ENCODE measurements around the gene YJU2. TPM values are rescaled to one million over a fixed set of nuclear protein-coding genes. Genes with fewer than 3 reads are reported as not detected.
"Not testable (repeated sequence)": the region's sequence is repeated elsewhere in the genome, so short reads cannot be mapped to it uniquely, and the experiment has no call there.

The YJU2 gene
- polyA plus RNA-seq, 1 donor = 20.9 TPM

- Histone ChIP-seq H3K9me3 (ENCODE audit: control insufficient read depth, low read depth, low read length) (no peaks in the 10 kb centered on the region), H3K36me3 (ENCODE audit: control insufficient read depth, insufficient read depth, low read length) (no peaks in the 10 kb centered on the region), H3K27ac (ENCODE audit: low read length) (no peak overlapping the region), H3K4me1 (ENCODE audit: control insufficient read depth, insufficient read depth, low read length) (peaks cover 3% of the 10 kb centered on the region), H3K27me3 (ENCODE audit: control insufficient read depth, insufficient read depth, low read length) (peaks cover 2% of the 10 kb centered on the region), H3K4me3 (ENCODE audit: low read length) (no peak overlapping the region)
- WGBS (ENCODE audit: insufficient coverage, low lambda C conversion rate) = 80% methylated on average over 3 of the region's 13 CpGs
- peak in 1 of 2 donors; percentile 19 for DNase-seq
Observed at GRCh38 chr19:4208385-4209094, 38.3 kb upstream of the YJU2 start.

- 100% methylated on average over 1 of the region's 15 CpGs for WGBS (ENCODE audit: insufficient coverage, low lambda C conversion rate)
- H3K9me3 ChIP-seq (ENCODE audit: control insufficient read depth, low read depth, low read length) = no peaks in the 10 kb centered on the region
- no peaks in the 10 kb centered on the region for H3K36me3 ChIP-seq (ENCODE audit: control insufficient read depth, insufficient read depth, low read length)
- H3K27ac ChIP-seq (ENCODE audit: low read length) = no peak overlapping the region
- peaks cover 2% of the 10 kb centered on the region for H3K27me3 ChIP-seq (ENCODE audit: control insufficient read depth, insufficient read depth, low read length)
- no peak overlapping the region for H3K4me3 ChIP-seq (ENCODE audit: low read length)
- no peak for DNase-seq
- H3K4me1 ChIP-seq (ENCODE audit: control insufficient read depth, insufficient read depth, low read length) = no peaks in the 10 kb centered on the region
Observed at GRCh38 chr19:4210166-4210731, 36.6 kb upstream of the YJU2 start.

- H3K36me3 ChIP-seq (ENCODE audit: control insufficient read depth, insufficient read depth, low read length) = no peaks in the 10 kb centered on the region
- H3K27ac ChIP-seq (ENCODE audit: low read length) = no peak overlapping the region
- no peak for DNase-seq
- no peak overlapping the region for H3K4me3 ChIP-seq (ENCODE audit: low read length)
- peaks cover 2% of the 10 kb centered on the region for H3K27me3 ChIP-seq (ENCODE audit: control insufficient read depth, insufficient read depth, low read length)
- WGBS (ENCODE audit: insufficient coverage, low lambda C conversion rate) = 100% methylated on average over 1 of the region's 3 CpGs
- peaks cover 4% of the 10 kb centered on the region for H3K9me3 ChIP-seq (ENCODE audit: control insufficient read depth, low read depth, low read length)
- no peaks in the 10 kb centered on the region for H3K4me1 ChIP-seq (ENCODE audit: control insufficient read depth, insufficient read depth, low read length)
Observed at GRCh38 chr19:4213116-4213515, 33.8 kb upstream of the YJU2 start.

- WGBS (ENCODE audit: insufficient coverage, low lambda C conversion rate) = no CpG with 5 or more reads among the region's 10 CpGs
- H3K9me3 ChIP-seq (ENCODE audit: control insufficient read depth, low read depth, low read length) = peaks cover 4% of the 10 kb centered on the region
- no peak overlapping the region for H3K4me3 ChIP-seq (ENCODE audit: low read length)
- no peak overlapping the region for H3K27ac ChIP-seq (ENCODE audit: low read length)
- DNase-seq = no peak
- no peaks in the 10 kb centered on the region for H3K36me3 ChIP-seq (ENCODE audit: control insufficient read depth, insufficient read depth, low read length)
- peaks cover 2% of the 10 kb centered on the region for H3K27me3 ChIP-seq (ENCODE audit: control insufficient read depth, insufficient read depth, low read length)
- H3K4me1 ChIP-seq (ENCODE audit: control insufficient read depth, insufficient read depth, low read length) = no peaks in the 10 kb centered on the region
Observed at GRCh38 chr19:4215807-4216206, 31.1 kb upstream of the YJU2 start.

- peaks cover 2% of the 10 kb centered on the region for H3K27me3 ChIP-seq (ENCODE audit: control insufficient read depth, insufficient read depth, low read length)
- no peak overlapping the region for H3K4me3 ChIP-seq (ENCODE audit: low read length)
- no peak overlapping the region for H3K27ac ChIP-seq (ENCODE audit: low read length)
- no peaks in the 10 kb centered on the region for H3K36me3 ChIP-seq (ENCODE audit: control insufficient read depth, insufficient read depth, low read length)
- DNase-seq = no peak
- no CpG with 5 or more reads among the region's 6 CpGs for WGBS (ENCODE audit: insufficient coverage, low lambda C conversion rate)
- peaks cover 4% of the 10 kb centered on the region for H3K9me3 ChIP-seq (ENCODE audit: control insufficient read depth, low read depth, low read length)
- no peaks in the 10 kb centered on the region for H3K4me1 ChIP-seq (ENCODE audit: control insufficient read depth, insufficient read depth, low read length)
Observed at GRCh38 chr19:4216846-4217245, 30.0 kb upstream of the YJU2 start.

GRCh38 chr19:4217429-4218264 is 29.2 kb upstream of the YJU2 start:
- no peaks in the 10 kb centered on the region for H3K4me1 ChIP-seq (ENCODE audit: control insufficient read depth, insufficient read depth, low read length)
- no peak overlapping the region for H3K27ac ChIP-seq (ENCODE audit: low read length)
- no peak for DNase-seq
- H3K9me3 ChIP-seq (ENCODE audit: control insufficient read depth, low read depth, low read length) = peaks cover 4% of the 10 kb centered on the region
- H3K27me3 ChIP-seq (ENCODE audit: control insufficient read depth, insufficient read depth, low read length) = no peaks in the 10 kb centered on the region
- no peak overlapping the region for H3K4me3 ChIP-seq (ENCODE audit: low read length)
- no peaks in the 10 kb centered on the region for H3K36me3 ChIP-seq (ENCODE audit: control insufficient read depth, insufficient read depth, low read length)
- no CpG with 5 or more reads among the region's 81 CpGs for WGBS (ENCODE audit: insufficient coverage, low lambda C conversion rate)

- H3K4me3 ChIP-seq (ENCODE audit: low read length); H3K9me3 ChIP-seq (ENCODE audit: control insufficient read depth, low read depth, low read length); H3K4me1 ChIP-seq (ENCODE audit: control insufficient read depth, insufficient read depth, low read length); H3K36me3 ChIP-seq (ENCODE audit: control insufficient read depth, insufficient read depth, low read length); DNase-seq; H3K27ac ChIP-seq (ENCODE audit: low read length); H3K27me3 ChIP-seq (ENCODE audit: control insufficient read depth, insufficient read depth, low read length): not testable (repeated sequence)
- 100% methylated on average over 1 of the region's 1 CpG for WGBS (ENCODE audit: insufficient coverage, low lambda C conversion rate)
Observed at GRCh38 chr19:4218523-4218922, 28.4 kb upstream of the YJU2 start.

- WGBS (ENCODE audit: insufficient coverage, low lambda C conversion rate) = no CpG with 5 or more reads among the region's 7 CpGs
Observed at GRCh38 chr19:4220188-4220587, 26.7 kb upstream of the YJU2 start.

GRCh38 chr19:4224470-4224869 is 22.4 kb upstream of the YJU2 start:
- no peaks in the 10 kb centered on the region for H3K36me3 ChIP-seq (ENCODE audit: control insufficient read depth, insufficient read depth, low read length)
- H3K9me3 ChIP-seq (ENCODE audit: control insufficient read depth, low read depth, low read length) = no peaks in the 10 kb centered on the region
- DNase-seq = no peak
- H3K27me3 ChIP-seq (ENCODE audit: control insufficient read depth, insufficient read depth, low read length) = peaks cover 2% of the 10 kb centered on the region
- peaks cover 9% of the 10 kb centered on the region for H3K4me1 ChIP-seq (ENCODE audit: control insufficient read depth, insufficient read depth, low read length)
- no peak overlapping the region for H3K27ac ChIP-seq (ENCODE audit: low read length)
- WGBS (ENCODE audit: insufficient coverage, low lambda C conversion rate) = no CpG with 5 or more reads among the region's 15 CpGs
- H3K4me3 ChIP-seq (ENCODE audit: low read length) = no peak overlapping the region

More at GRCh38 chr19:4220188-4220587, 26.7 kb upstream of the YJU2 start:
- no peaks in the 10 kb centered on the region for H3K36me3 ChIP-seq (ENCODE audit: control insufficient read depth, insufficient read depth, low read length)
- no peak for DNase-seq
- H3K27ac ChIP-seq (ENCODE audit: low read length) = no peak overlapping the region
- peaks cover 4% of the 10 kb centered on the region for H3K9me3 ChIP-seq (ENCODE audit: control insufficient read depth, low read depth, low read length)
- no peaks in the 10 kb centered on the region for H3K4me1 ChIP-seq (ENCODE audit: control insufficient read depth, insufficient read depth, low read length)
- H3K27me3 ChIP-seq (ENCODE audit: control insufficient read depth, insufficient read depth, low read length) = no peaks in the 10 kb centered on the region
- no peak overlapping the region for H3K4me3 ChIP-seq (ENCODE audit: low read length)

GRCh38 chr19:4225885-4226284 is 21.0 kb upstream of the YJU2 start:
- peaks cover 2% of the 10 kb centered on the region for H3K27me3 ChIP-seq (ENCODE audit: control insufficient read depth, insufficient read depth, low read length)
- no peaks in the 10 kb centered on the region for H3K36me3 ChIP-seq (ENCODE audit: control insufficient read depth, insufficient read depth, low read length)
- no peak overlapping the region for H3K27ac ChIP-seq (ENCODE audit: low read length)
- no peaks in the 10 kb centered on the region for H3K9me3 ChIP-seq (ENCODE audit: control insufficient read depth, low read depth, low read length)
- no peak for DNase-seq
- WGBS (ENCODE audit: insufficient coverage, low lambda C conversion rate) = 92% methylated on average over 2 of the region's 8 CpGs
- peaks cover 10% of the 10 kb centered on the region for H3K4me1 ChIP-seq (ENCODE audit: control insufficient read depth, insufficient read depth, low read length)
- no peak overlapping the region for H3K4me3 ChIP-seq (ENCODE audit: low read length)
